ENCODE data around the gene LCN10.

Gene LCN10

GRCh38 chr9:136754626-136755301, 12.0 kb upstream of the LCN10 start:
- DNase-seq (ENCODE audit: low read depth, low spot score) = no peak

GRCh38 chr9:136754059-136754572, 11.4 kb upstream of the LCN10 start:
- no peak for DNase-seq (ENCODE audit: low read depth, low spot score)

GRCh38 chr9:136753371-136754058, 10.8 kb upstream of the LCN10 start:
- DNase-seq (ENCODE audit: low read depth, low spot score) = no peak

GRCh38 chr9:136751814-136752213, 9.1 kb upstream of the LCN10 start:
- no peak for DNase-seq (ENCODE audit: low read depth, low spot score)

- no peak for DNase-seq (ENCODE audit: low read depth, low spot score)
These were observed 8.5 kb upstream of the LCN10 start for GRCh38 chr9:136751244-136751643.

GRCh38 chr9:136750526-136750925, 7.8 kb upstream of the LCN10 start:
- no peak for DNase-seq (ENCODE audit: low read depth, low spot score)

- DNase-seq (ENCODE audit: low read depth, low spot score) = no peak
These were observed 6.2 kb upstream of the LCN10 start for GRCh38 chr9:136748666-136749611.

- no peak for DNase-seq (ENCODE audit: low read depth, low spot score)
These were observed 5.5 kb upstream of the LCN10 start, which contains the start of gene LCN6 for GRCh38 chr9:136748201-136748600. Gene LCN6, minus strand, starts transcription at chr9:136748525. Its CDS starts 42 bp downstream, at chr9:136748483.

GRCh38 chr9:136747161-136748060, 4.7 kb upstream of the LCN10 start:
- no peak for DNase-seq (ENCODE audit: low read depth, low spot score)

- no peak for DNase-seq (ENCODE audit: low read depth, low spot score)
These were observed 3.9 kb upstream of the LCN10 start for GRCh38 chr9:136746621-136747020.

GRCh38 chr9:136746155-136746490, 3.4 kb upstream of the LCN10 start:
- no peak for DNase-seq (ENCODE audit: low read depth, low spot score)

GRCh38 chr9:136745389-136746154, 2.8 kb upstream of the LCN10 start:
- no peak for DNase-seq (ENCODE audit: low read depth, low spot score)

GRCh38 chr9:136744773-136745172, 2.0 kb upstream of the LCN10 start:
- DNase-seq (ENCODE audit: low read depth, low spot score) = no peak

GRCh38 chr9:136743639-136744211, 985 bp upstream of the LCN10 start:
- DNase-seq (ENCODE audit: low read depth, low spot score) = no peak

- no peak for DNase-seq (ENCODE audit: low read depth, low spot score)
These were observed 713 bp downstream of the LCN10 start for GRCh38 chr9:136741883-136742571.

- no peak for DNase-seq (ENCODE audit: low read depth, low spot score)
These were observed 1.5 kb downstream of the LCN10 start for GRCh38 chr9:136740971-136741882.

- no peak for DNase-seq (ENCODE audit: low read depth, low spot score)
These were observed 2.2 kb downstream of the LCN10 start for GRCh38 chr9:136740491-136740890.

GRCh38 chr9:136740069-136740468, 2.7 kb downstream of the LCN10 start:
- DNase-seq (ENCODE audit: low read depth, low spot score) = no peak
